GM18511 (cell line): ENCODE data around the gene TSEN54.
"Not testable (repeated sequence)": the region's sequence is repeated elsewhere in the genome, so short reads cannot be mapped to it uniquely, and the experiment has no call there.

ENCODE experiments used
- ATAC-seq: cut with Tn5 transposase; IDR thresholded peaks from one replicate; pipeline ENCODE4 v1.9.1; 2021; ENCODE audit warnings: mild to moderate bottlenecking, moderate library complexity; ENCODE audit not compliant: unreplicated experiment

Gene TSEN54

GRCh38 chr17:75516255-75516618 lies at the start of gene TSEN54:
Gene TSEN54, plus strand, starts transcription at chr17:75516528. Its CDS starts 33 bp downstream, at chr17:75516561.
- peak; percentile 85 for ATAC-seq

- no peak for ATAC-seq
Observed at GRCh38 chr17:75468291-75468754, 48.0 kb upstream of the TSEN54 start.

DNA sequence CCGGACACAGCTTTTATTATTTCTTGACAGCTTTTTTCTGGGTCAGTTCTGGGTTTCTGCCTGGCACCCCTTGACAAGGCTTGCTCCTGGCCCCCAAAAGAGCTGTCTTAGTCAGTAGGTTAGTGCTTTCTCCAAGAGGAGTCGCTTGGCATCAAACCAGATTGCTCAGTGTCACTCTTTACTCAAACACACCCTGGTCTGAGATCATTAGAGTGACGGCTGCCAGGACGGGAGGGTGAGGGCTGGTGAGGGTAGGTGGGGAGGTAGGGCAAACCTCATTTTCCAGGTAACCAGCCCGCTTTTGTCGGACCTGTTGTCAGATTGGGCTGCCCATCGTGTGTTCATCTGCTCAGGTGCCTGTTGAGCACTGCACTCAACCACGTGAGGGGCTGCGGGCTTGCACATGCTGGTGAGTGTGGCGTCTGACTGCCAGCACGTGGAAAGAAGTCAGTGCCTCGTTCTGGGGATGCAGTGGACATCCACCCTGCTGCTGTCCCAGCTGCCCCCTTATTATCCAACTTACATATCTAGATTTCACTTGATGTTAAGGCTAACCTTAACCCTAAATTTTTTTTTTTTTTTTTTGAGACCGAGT lies 47.5 kb upstream of the TSEN54 start:
- ATAC-seq, result no peak

GRCh38 chr17:75471207-75471606 lies 45.1 kb upstream of the TSEN54 start:
- ATAC-seq, result no peak

DNA sequence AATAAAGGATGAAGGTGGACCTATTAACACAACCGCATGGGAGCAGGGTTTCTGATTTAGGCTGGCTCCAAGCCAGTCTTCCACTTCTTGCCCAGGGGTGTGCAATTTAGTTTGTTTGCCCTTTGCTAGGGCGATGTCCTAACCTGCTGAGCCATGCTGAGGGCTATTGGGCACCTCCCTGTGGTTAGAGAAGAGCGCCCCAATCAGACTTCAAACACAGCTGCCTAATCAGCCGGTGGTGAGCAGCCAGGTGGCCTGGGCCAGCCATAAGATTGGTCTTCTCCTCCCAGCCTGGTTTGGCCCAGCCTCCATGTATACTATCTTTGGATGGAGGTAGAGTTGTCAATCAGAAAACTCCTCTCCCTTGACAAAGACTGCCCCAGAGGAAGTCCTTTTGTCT lies 44.2 kb upstream of the TSEN54 start:
- no peak for ATAC-seq

GRCh38 chr17:75473246-75473645 lies 43.1 kb upstream of the TSEN54 start:
- no peak for ATAC-seq

DNA sequence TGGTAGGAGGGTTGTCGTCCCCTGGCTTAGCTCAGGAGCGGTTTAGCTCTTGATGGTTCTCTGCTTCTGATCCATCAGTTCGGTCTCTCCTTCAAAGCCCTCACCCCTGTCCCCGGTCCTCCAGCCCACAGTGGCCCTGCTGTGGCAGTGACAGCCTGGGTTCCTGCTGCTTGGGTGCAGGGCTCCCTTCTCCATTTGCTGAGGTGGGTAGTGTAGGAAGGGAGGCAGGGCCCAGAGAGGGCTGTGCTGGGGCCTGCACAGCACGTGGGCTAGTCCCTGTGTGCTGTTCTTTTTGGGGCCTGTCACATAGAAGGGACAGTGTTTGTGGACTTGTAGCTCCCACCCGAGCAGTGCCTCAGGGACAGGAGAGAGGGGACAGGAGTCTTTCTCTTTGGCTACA lies 41.6 kb upstream of the TSEN54 start:
- ATAC-seq, result no peak

DNA sequence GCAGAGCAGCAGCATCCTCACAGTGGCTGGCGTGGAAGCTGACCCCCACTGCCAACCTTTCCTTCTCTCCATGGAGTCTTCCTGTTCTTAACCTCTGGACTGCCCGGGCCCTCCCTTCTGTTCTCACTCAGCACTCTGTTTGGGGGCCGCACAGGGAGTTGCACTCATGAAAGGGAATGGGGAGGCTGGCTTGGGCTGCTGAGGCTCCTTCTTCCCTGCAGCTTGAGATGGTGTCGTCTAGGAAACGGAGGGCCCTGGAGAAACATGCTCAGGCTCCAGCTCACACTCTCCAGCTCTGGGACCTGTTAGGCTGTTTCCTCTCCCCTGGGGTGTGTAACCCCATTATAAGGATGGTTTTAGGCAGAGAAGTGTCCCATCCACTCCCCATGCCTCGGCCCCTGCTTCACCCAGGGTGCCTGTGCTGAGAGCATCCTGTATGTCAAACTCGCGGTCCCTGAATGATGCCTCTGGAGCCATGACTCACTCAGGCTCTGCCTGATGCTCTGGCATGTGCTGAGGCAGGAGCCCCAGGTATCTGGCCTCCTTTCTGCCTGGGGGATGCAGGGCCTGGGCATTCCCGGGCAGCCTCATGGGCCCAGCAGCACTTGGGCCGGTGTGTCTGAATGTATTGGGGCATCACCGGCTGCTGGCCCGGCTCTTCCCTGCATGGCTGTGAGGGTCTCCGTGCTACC lies 41.0 kb upstream of the TSEN54 start:
- no peak for ATAC-seq

DNA sequence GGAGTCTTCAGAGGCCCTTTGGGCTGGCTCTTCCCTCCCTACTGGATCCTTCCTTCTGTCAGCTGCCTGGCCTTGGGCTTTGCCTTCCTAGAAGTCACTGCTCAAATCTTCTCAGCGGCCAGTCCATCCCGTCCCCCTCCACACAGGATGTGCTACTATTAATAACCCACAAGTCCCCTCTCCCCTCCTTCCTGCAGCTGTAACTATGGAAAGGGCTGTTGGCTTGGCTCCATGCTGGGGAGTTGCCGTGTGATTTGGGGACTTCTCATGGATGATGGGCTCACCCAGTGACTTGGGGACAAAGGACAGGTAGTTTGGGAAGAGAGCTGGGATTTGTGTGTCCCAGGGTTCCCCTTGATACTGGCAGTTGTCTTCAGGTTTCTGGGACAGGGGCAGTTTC lies 40.5 kb upstream of the TSEN54 start:
- no peak for ATAC-seq

DNA sequence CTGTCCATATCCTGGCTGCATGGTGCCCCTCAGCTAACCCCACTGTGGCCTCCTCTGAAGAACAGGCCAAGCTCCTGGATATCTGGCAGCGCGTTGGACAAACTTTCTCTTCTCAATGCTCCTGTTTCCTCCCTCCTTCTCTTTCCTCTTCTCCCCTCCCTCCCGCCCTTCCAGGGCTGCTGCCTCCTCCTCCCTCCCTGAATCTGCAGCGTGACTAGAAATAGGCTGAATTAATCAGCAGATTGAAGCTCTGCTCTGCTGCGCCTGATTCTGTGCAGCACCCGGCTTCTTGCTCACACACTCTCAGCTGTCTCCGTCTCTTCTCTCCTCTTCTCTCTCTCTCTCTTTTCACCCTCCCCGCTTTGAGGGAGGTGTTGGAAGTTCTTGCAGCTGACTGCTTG lies 40.1 kb upstream of the TSEN54 start:
- ATAC-seq, result no peak

- ATAC-seq, result no peak
Observed at GRCh38 chr17:75476752-75477489, 39.4 kb upstream of the TSEN54 start.

GRCh38 chr17:75477490-75477862 lies 38.9 kb upstream of the TSEN54 start:
- not testable (repeated sequence) for ATAC-seq

DNA sequence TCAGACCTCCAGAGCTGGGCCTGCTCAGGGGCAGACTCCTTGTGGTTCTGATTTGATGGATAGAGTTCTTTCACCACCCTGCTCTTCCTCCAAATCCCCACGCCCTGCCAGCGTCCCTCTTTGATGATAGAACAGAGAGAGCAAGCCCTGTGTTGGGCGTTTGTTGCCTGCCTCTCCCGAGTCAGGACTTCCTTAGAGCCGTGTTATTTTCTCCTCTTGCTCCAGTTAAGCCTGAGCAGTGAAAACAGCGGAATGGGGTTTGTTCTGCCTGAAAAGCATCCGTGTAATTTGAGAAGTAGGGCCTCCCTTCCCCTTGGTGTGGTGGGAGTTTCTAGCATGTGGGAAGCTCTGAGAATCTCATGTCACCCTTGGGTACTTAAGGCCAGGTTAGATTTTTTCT lies 37.8 kb upstream of the TSEN54 start:
- ATAC-seq, result no peak

DNA sequence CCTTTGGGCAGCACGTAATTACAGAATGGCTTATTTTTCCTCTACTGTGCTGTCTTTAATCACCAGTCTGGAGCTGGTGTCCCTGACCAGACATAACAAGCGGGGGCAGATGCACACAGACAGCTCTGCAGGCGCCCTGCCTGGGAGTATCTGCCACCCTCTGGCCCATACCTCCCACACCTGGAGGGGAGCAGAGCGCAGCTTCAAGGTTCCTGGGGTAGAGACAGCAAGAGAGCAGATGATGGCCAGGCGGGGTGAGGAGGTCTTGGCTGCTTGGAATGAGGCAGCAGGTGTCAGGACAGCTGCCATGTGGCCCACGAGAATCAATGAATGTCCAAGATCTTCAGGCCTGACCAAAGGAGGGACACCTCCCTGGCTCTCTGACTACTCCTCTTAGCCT lies 36.0 kb upstream of the TSEN54 start:
- no peak for ATAC-seq

GRCh38 chr17:75481194-75482068 lies 34.9 kb upstream of the TSEN54 start:
- ATAC-seq, result no peak

DNA sequence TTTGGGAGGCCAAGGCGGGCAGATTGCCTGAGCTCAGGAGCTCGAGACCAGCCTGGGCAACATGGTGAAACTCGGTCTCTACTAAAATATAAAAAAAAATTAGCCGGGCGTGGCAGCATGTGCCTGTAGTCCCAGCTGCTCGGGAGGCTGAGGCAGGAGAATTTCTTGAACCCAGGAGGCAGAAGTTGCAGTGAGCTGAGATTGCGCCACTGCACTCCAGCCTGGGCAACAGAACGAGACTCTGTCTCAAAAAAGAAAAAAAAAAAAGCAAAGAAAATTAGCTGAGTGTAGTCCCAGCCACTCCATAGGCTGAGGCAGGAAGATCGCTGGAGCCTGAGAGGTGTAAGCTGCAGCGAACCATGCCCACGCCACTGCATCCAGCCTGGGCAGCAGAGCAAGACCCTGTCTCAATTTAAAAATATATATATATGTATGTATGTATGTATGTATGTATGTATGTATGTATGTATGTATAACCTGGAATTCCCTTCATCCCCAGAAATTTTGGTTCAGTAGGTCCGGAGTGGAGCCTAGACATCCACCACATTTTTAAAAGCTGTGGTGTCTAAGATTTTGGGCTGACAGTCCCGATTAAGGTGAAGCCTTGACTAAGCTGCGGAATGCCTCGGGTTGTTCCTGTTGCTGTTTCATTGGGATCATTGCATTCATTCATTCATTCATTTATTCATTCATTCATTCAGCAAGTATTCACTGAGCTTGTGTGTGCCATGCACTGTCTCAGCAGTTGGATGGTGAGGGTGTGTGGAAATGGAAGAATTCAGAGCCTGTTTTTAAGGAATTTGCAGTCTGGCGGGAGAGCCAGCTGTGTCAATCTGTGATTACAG lies 34.0 kb upstream of the TSEN54 start:
- ATAC-seq, result no peak

DNA sequence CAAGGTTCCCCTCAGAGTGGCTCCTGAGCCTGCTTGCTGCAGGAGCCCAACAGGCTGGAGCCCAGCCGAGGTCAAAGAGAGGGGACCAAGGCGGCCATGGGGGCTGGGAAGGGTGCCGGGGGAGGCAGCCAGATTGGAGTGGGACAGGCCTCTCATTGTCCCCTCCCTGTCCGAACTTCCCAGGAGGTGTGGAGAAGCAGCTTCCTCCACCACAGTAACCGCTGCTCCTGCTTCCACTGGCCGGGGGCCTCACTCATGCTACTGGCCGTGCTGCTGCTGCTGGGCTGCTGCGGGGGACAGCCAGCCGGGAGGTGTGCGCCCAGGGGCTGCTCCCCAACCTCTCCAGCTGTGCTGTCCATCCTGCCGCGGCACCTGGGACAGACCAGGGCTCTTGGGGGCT lies 30.6 kb upstream of the TSEN54 start:
- ATAC-seq, result no peak

GRCh38 chr17:75486151-75486550 lies 30.2 kb upstream of the TSEN54 start:
- ATAC-seq, result no peak

- no peak for ATAC-seq
Observed at GRCh38 chr17:75486951-75487350, 29.4 kb upstream of the TSEN54 start.

- no peak for ATAC-seq
Observed at GRCh38 chr17:75487351-75488070, 28.8 kb upstream of the TSEN54 start.
